Choroid plexus epithelial cell (primary cell): Measurements from ENCODE around the gene MAN1B1.
A peak's percentile ranks its signal among the peaks of the same experiment; 100 is the strongest.
"Not testable (repeated sequence)": the region's sequence is repeated elsewhere in the genome, so short reads cannot be mapped to it uniquely, and the experiment has no call there.

Experiments
- DNase-seq: peaks from one replicate; pipeline ENCODE4 v3.0.0-alpha.2; 2010; ENCODE audit warnings: low read depth
- H3K4me3 ChIP-seq: 2 replicates; pipeline ENCODE4 v1.5.1; 2011; ENCODE audit warnings: low read depth, mild to moderate bottlenecking, control low read depth, low read length, moderate library complexity
- TF ChIP-seq, protein P1 (sequence below): conservative IDR thresholded peaks from 2 replicates; pipeline ENCODE4 v1.5.1; 2011; ENCODE audit warnings: low read depth, mild to moderate bottlenecking, control low read depth, inconsistent platforms, low read length, moderate library complexity

Gene MAN1B1

DNA sequence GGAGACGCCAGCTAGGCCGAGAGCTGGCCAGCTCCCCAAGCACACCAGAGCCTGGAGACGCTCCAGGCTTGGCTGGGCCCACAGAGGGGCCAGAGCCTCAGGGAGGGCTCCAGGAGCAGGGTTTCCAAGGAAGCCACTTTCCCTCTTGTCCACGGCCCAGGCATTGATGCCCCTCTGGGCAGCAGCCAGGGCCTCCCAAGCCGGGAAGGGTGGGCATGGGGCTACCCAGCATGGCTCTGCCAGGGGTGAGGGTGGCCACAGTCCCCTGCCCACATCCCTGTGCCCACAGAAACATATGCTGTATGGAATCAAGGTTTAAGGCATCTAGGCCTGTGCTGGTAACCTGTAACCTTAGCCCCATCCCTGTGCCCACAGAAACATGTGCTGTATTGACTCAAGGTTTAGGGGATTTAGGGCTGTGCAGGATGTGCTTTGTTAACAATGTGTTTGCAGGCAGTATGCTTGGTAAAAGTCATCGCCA is 29.3 kb downstream of the MAN1B1 start:
- H3K4me3 ChIP-seq: no peak overlapping the region
- TF ChIP-seq, protein P1, sequence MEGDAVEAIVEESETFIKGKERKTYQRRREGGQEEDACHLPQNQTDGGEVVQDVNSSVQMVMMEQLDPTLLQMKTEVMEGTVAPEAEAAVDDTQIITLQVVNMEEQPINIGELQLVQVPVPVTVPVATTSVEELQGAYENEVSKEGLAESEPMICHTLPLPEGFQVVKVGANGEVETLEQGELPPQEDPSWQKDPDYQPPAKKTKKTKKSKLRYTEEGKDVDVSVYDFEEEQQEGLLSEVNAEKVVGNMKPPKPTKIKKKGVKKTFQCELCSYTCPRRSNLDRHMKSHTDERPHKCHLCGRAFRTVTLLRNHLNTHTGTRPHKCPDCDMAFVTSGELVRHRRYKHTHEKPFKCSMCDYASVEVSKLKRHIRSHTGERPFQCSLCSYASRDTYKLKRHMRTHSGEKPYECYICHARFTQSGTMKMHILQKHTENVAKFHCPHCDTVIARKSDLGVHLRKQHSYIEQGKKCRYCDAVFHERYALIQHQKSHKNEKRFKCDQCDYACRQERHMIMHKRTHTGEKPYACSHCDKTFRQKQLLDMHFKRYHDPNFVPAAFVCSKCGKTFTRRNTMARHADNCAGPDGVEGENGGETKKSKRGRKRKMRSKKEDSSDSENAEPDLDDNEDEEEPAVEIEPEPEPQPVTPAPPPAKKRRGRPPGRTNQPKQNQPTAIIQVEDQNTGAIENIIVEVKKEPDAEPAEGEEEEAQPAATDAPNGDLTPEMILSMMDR: no peak
- no peak for DNase-seq

DNA sequence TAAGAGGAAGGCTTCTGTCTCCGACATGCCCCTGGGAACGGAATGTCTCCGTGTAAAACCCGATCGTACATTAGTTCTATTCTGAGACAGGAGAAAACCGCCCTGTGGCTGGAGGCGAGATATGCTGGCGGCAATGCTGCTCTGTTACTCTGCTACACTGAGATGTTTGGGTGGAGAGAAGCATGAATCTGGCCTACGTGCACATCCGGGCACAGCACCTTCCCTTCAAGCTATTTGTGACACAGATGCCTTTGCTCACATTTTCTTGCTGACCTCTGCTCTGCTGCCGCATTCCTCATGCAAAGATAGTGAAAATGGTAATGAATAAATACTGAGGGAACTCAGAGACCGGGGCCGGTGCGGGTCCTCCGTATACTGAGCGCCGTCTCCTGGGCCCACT is 29.9 kb downstream of the MAN1B1 start:
- TF ChIP-seq, protein P1: no peak
- no peak overlapping the region for H3K4me3 ChIP-seq
- peak; percentile 29 for DNase-seq

DNA sequence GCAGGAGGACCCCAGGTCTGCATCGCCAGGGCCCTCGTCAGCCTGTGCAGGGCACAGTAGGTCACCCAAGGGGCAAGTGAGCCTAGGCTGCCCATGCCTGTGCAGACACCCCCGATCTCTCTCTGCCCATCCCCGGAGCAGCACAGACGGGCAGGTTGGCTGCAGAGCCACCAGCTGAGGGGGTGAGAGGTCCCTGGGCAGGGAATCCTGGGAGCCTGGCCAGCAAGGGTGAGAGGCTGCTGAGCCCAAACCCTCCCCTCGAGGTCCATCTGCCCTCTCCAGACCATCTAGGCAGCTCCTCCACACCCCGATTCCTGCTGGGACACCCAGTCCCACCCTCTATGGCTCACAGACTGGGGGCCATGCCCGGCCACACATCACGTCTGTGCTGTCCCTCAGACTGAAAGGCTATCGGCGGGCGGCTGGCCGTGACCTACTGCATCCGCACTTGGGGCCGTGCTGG is 30.5 kb downstream of the MAN1B1 start:
- TF ChIP-seq, protein P1: no peak
- H3K4me3 ChIP-seq: no peak overlapping the region
- no peak for DNase-seq

DNA sequence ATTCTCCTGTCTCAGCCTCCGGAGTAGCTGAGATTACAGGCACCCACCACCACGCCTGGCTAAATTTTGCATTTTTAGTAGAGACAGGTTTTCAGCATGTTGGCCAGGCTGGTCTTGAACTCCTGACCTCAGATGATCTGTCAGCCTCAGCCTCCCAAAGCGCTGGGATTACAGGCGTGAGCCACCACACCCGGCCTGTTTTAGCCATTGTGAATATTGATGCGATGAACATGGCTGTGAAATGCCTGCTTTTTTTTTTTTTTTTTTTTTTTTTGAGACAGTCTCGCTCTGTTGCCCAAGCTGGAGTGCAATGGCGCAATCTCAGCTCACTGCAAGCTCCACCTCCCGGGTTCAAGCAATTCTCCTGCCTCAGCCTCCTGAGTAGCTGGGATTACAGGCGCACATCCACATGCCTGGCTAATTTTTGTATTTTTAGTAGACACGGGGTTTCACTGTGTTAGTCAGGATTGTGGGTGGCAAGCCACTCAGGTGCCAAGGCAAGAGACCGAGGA is 31.4 kb downstream of the MAN1B1 start:
- not testable (repeated sequence) for DNase-seq, H3K4me3 ChIP-seq

DNA sequence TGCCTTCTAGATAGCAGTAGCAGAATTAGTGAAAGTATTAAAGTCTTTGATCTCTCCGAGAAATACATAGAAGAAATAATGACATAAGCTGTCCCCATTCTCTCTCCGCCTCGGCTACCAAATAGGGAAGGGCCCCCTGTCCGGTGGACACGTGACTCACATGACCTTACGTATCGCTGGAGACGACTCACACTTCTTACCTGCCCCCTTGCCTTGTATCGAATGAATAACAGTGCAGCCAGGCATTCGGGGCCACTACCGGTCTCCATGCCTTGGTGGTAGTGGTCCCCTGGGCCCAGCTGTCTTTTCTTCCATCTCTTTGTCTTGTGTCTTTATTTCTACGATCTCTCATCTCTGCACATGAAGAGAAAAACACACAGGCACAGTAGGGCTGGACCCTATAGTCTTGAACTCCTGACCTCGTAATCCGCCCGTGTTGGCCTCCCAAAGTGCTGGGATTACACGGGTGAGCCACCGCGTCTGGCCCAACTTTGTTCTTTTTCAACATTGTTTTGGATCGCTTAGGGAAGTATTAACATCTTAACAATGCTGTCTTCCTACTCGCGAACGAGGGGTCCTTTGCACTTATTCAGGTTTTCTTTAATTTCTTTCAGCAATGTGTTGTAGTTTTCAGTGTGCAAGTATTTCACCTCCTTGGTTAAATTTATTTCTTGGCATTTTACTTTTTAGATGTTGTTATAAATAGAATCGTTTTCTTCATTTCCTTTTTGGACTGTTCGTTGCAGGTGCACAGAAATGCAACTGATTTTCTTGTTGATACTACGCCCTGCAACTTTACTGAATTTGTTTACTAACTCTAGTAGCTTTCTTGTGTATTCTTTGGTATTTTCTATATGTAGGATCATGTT is 35.4 kb downstream of the MAN1B1 start:
- H3K4me3 ChIP-seq, DNase-seq: not testable (repeated sequence)

DNA sequence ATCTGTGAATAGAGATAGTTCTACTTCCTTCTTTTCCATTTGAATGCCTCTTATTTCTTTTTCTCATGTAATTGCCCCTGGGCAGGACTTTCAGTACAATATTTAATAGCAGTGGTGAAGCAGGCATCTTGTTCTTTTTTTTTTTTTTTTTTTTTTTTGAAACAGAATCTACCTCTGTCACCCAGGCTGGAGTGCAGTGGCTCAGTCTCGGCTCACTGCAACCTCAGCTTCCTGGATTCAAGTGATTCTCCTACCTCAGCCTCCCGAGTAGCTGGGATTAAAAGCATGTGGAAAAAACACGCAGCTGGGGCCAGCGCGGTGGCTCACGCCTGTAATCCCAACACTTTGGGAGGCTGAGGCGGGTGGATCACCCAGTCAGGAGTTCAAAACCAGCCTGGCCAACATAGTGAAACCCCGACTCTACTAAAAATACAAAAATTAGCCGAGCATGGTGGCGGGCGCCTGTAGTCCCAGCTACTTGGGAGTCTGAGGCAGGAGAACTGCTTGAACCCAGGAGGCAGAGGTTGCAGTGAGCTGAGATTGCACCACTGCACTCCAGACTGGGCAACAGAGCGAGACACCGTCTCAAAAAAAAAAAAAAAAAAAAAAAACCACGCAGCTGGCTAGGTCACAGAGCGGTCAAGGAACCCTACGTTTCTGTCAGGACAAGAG is 36.1 kb downstream of the MAN1B1 start:
- not testable (repeated sequence) for H3K4me3 ChIP-seq, DNase-seq

DNA sequence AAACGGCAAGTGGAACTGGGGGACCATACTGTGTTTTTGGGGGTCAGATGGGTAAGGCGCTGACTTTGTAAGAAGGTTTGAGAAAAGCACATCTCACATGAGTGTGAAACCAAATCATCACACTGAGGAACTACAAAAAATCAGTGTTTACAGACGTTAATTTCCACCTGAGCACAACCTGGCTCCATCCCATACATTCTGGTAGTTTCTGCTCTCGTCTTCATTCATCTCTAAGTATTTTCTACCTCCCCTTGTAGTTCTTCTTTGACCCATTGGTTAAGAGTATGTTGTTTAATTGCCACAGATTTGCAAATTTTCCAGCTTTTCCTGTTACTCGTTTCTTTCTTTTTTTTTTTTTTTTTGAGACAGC is 36.7 kb downstream of the MAN1B1 start:
- TF ChIP-seq, protein P1: no peak
- DNase-seq: no peak
- H3K4me3 ChIP-seq: no peak overlapping the region

DNA sequence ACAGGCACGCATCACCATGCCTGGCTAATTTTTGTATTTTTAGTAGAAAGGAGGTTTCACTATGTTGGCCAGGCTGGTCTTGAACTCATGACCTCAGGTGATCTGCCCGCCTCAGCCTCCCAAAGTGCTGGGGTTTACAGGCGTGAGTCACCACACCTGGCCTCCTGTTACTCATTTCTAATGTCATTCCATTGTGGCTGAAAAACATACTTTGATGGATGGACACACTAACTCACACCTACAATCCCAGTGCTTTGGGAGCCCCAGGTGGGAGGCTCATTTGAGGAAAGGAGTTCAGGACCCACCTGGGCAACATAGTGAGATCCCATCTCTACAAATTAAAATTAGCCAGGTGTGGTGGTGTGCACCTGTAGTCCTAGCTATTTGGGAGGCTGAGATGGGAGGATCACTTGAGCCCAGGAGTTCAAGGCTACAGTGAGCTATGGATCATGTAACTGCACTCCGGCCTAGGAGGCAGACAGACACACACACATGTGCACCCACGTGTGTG is 37.2 kb downstream of the MAN1B1 start:
- H3K4me3 ChIP-seq: not testable (repeated sequence)

DNA sequence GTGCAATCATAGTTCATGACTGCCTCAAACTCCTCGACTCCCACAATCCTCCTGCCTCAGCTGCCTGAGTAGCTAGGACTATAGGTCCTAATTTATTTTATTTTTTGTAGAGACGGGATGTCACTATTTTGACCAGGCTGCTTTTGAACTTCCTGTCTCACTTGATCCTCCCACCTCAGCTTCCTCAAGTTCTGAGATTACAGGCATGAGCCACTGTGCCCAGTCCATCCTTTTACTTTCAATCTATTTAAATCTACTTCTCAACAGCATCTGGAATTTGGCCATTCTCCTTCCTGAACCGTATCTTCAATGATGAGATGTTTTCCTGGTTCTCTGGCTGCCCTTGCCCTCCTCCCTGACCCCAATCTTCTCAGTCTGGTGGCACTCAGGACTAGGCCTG is 40.0 kb downstream of the MAN1B1 start:
- TF ChIP-seq, protein P1: no peak
- no peak for DNase-seq
- no peak overlapping the region for H3K4me3 ChIP-seq

More for the DNA sequence above, 37.2 kb downstream of the MAN1B1 start:
- DNase-seq: not testable (repeated sequence)
